Measurements from ENCODE around the gene C17orf75.
"Not testable (repeated sequence)": the region's sequence is repeated elsewhere in the genome, so short reads cannot be mapped to it uniquely, and the experiment has no call there.

C17orf75 gene, protein sequence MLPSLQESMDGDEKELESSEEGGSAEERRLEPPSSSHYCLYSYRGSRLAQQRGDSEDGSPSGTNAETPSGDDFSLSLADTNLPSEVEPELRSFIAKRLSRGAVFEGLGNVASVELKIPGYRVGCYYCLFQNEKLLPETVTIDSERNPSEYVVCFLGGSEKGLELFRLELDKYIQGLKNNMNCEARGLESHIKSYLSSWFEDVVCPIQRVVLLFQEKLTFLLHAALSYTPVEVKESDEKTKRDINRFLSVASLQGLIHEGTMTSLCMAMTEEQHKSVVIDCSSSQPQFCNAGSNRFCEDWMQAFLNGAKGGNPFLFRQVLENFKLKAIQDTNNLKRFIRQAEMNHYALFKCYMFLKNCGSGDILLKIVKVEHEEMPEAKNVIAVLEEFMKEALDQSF

DNA sequence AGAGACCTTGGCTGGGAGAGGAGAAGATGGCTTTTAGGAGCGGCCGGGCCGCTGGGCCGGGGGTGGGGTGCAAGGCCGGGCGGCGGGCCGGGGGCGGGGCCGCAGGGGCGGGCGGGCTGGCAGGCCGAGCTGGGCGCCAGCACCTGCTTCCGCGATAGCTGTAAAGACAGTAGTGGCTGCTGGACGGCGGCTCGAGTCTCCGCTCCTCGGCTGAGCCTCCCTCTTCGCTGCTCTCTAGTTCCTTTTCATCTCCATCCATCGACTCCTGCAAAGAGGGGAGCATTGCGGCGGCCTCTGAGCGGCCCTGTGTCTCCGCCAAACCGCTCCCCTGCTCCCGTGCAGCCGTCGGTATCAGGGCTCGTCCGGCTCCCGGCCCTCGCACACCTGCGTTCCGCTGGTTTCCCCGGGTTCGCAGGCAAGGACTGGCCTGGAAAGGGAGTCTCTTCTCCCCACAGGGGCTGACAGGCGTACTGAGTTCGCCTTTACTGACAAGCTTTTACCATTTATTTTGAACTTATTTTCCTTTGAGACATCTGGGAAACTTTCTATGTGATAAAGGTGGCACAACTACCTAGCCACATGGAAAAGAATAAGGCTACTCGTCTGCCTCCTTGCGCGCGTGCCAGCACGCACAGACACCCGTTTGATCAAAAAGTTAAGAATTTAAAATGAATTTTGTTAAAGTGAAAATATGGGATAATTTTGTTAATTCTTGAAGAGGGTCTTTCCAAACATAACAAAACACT, at the start of gene C17orf75:
Gene C17orf75, minus strand, starts transcription at position 317 of the 746 bp plus-strand sequence. Its CDS starts 34 bp downstream, at position 283.
- no peak; the same call in 1 of the 2 replicates for TF ChIP-seq CTCF (conservative IDR thresholded peaks at IDR 0.05)
- peak within 1 kb of the TSS; percentile 84 for H3K27ac ChIP-seq

GRCh38 chr17:32388613-32389459, 46.9 kb upstream of the C17orf75 start:
- H3K27ac ChIP-seq: no peak overlapping the region
- TF ChIP-seq CTCF (conservative IDR thresholded peaks at IDR 0.05): no peak

DNA sequence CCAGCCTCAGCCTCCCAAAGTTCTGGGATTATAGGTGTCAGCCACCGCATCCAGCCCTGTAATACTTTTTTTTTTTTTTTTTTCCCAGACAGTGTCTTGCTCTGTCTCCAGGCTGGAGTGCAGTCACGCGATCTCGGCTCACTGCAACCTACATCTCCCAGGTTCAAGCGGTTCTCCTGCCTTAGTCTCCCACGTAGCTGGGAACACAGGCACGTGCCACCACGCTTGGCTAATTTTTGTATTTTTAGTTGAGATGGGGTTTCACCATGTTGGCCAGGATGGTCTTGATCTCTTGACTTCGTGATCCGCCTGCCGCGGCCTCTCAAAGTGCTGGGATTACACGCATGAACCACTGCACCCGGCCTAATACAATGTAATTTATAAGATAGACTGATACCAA, 46.2 kb upstream of the C17orf75 start:
- not testable (repeated sequence) for H3K27ac ChIP-seq

- no peak overlapping the region for H3K27ac ChIP-seq
- TF ChIP-seq CTCF (conservative IDR thresholded peaks at IDR 0.05): no peak
These were observed 44.9 kb upstream of the C17orf75 start for GRCh38 chr17:32386844-32387243.

DNA sequence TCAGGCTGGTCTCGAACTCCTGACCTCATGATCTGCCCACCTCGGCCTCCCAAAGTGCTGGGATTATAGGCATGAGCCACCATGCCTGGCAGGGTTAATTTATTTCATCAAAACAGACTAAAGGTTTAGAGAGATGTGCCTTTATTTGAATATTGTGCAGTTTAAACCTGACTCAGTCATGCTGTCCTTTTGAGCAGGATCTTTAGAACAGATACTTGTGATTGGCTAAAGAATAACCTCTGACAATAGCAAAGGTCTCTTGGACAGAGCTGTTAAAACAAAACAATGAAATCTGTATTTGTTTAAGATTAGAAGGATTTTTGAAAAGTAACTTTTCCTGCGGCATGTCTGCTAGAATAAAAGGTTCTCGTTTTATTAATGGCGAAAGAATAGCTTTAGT, 44.0 kb upstream of the C17orf75 start:
- no peak overlapping the region for H3K27ac ChIP-seq
- no peak for TF ChIP-seq CTCF (conservative IDR thresholded peaks at IDR 0.05)

- no peak for TF ChIP-seq CTCF (conservative IDR thresholded peaks at IDR 0.05)
These were observed 43.1 kb upstream of the C17orf75 start for GRCh38 chr17:32385121-32385520.

GRCh38 chr17:32383926-32384434, 42.0 kb upstream of the C17orf75 start:
- H3K27ac ChIP-seq: no peak overlapping the region
- no peak for TF ChIP-seq CTCF (conservative IDR thresholded peaks at IDR 0.05)

More at GRCh38 chr17:32385121-32385520, 43.1 kb upstream of the C17orf75 start:
- H3K27ac ChIP-seq: no peak overlapping the region
